Endothelial cell (in vitro differentiated cells): ENCODE measurements around the gene SV2B. TPM values are rescaled to one million over a fixed set of nuclear protein-coding genes. Genes with fewer than 3 reads are reported as not detected.
"Not testable (repeated sequence)": the region's sequence is repeated elsewhere in the genome, so short reads cannot be mapped to it uniquely, and the experiment has no call there.

Source experiments
- DNase-seq: peaks from one replicate; pipeline ENCODE4 v3.0.0; 2021; ENCODE audit warnings: low spot score
- H3K27ac Mint-ChIP-seq: one replicate; pipeline ENCODE4 v1.8.0; 2021; ENCODE audit warnings: mixed read lengths, inconsistent platforms; ENCODE audit not compliant: unreplicated experiment
- H3K27me3 Mint-ChIP-seq: one replicate; pipeline ENCODE4 v1.8.0; 2021; ENCODE audit warnings: mild to moderate bottlenecking, moderate library complexity, mixed read lengths, inconsistent platforms; ENCODE audit not compliant: unreplicated experiment
- H3K36me3 Mint-ChIP-seq: one replicate; pipeline ENCODE4 v1.8.0; 2021; ENCODE audit warnings: mild to moderate bottlenecking, low read depth, mixed read lengths, inconsistent platforms; ENCODE audit not compliant: unreplicated experiment
- H3K4me1 Mint-ChIP-seq: one replicate; pipeline ENCODE4 v1.8.0; 2021; ENCODE audit warnings: mild to moderate bottlenecking, mixed read lengths, inconsistent platforms; ENCODE audit not compliant: unreplicated experiment
- H3K4me3 Mint-ChIP-seq: one replicate; pipeline ENCODE4 v1.8.0; 2021; ENCODE audit warnings: mild to moderate bottlenecking, mixed read lengths, inconsistent platforms; ENCODE audit not compliant: unreplicated experiment
- H3K9me3 Mint-ChIP-seq: one replicate; pipeline ENCODE4 v1.8.0; 2021; ENCODE audit warnings: mixed read lengths, inconsistent platforms; ENCODE audit not compliant: unreplicated experiment
- total RNA-seq: library from RNA; stranded (reverse); fragmentation: NEBNext Ultra II Directional; extraction: Animal tissue kit (Norgen Biotek cat#: 25700); gene quantifications from one replicate; pipeline ENCODE4 v1.2.1, GENCODE V29; 2021; ENCODE audit not compliant: unreplicated experiment
- TF ChIP-seq, protein P1 (sequence below): fragments of 200-600 bp; sonication (generic); IDR thresholded peaks from one replicate; pipeline ENCODE4 v1.5.0; 2021; ENCODE audit warnings: antibody characterized with exemption; ENCODE audit not compliant: unreplicated experiment

The SV2B gene
- total RNA-seq, 1 donor from 2014 or later = 0.26 TPM

- TF ChIP-seq, protein P1, sequence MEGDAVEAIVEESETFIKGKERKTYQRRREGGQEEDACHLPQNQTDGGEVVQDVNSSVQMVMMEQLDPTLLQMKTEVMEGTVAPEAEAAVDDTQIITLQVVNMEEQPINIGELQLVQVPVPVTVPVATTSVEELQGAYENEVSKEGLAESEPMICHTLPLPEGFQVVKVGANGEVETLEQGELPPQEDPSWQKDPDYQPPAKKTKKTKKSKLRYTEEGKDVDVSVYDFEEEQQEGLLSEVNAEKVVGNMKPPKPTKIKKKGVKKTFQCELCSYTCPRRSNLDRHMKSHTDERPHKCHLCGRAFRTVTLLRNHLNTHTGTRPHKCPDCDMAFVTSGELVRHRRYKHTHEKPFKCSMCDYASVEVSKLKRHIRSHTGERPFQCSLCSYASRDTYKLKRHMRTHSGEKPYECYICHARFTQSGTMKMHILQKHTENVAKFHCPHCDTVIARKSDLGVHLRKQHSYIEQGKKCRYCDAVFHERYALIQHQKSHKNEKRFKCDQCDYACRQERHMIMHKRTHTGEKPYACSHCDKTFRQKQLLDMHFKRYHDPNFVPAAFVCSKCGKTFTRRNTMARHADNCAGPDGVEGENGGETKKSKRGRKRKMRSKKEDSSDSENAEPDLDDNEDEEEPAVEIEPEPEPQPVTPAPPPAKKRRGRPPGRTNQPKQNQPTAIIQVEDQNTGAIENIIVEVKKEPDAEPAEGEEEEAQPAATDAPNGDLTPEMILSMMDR = no peak
- no peaks in the 10 kb centered on the region for H3K36me3 Mint-ChIP-seq
- H3K4me1 Mint-ChIP-seq = no peaks in the 10 kb centered on the region
- H3K9me3 Mint-ChIP-seq = no peaks in the 10 kb centered on the region
- DNase-seq = no peak
- H3K27me3 Mint-ChIP-seq = peaks cover 1% of the 10 kb centered on the region
- no peak overlapping the region for H3K27ac Mint-ChIP-seq
- no peak overlapping the region for H3K4me3 Mint-ChIP-seq
Measured at GRCh38 chr15:91075739-91076138, 24.3 kb upstream of the SV2B start.

- H3K36me3 Mint-ChIP-seq = no peaks in the 10 kb centered on the region
- no peaks in the 10 kb centered on the region for H3K9me3 Mint-ChIP-seq
- no peaks in the 10 kb centered on the region for H3K4me1 Mint-ChIP-seq
- no peaks in the 10 kb centered on the region for H3K27me3 Mint-ChIP-seq
- no peak overlapping the region for H3K4me3 Mint-ChIP-seq
- DNase-seq = no peak
- H3K27ac Mint-ChIP-seq = no peak overlapping the region
- TF ChIP-seq, protein P1 = no peak
Measured at GRCh38 chr15:91077029-91077428, 23.0 kb upstream of the SV2B start.

DNA sequence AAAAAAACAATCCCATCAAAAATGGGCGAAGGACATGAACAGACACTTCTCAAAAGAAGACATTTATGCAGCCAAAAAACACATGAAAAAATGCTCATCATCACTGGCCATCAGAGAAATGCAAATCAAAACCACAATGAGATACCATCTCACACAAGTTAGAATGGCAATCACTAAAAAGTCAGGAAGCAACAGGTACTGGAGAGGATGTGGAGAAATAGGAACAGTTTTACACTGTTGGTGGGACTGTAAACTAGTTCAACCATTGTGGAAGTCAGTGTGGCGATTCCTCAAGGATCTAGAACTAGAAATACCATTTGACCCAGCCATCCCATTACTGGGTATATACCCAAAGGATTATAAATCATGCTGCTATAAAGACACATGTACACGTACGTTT lies 6.2 kb upstream of the SV2B start:
- not testable (repeated sequence) for H3K9me3 Mint-ChIP-seq, H3K27me3 Mint-ChIP-seq, H3K36me3 Mint-ChIP-seq, DNase-seq, H3K27ac Mint-ChIP-seq, H3K4me1 Mint-ChIP-seq, H3K4me3 Mint-ChIP-seq

DNA sequence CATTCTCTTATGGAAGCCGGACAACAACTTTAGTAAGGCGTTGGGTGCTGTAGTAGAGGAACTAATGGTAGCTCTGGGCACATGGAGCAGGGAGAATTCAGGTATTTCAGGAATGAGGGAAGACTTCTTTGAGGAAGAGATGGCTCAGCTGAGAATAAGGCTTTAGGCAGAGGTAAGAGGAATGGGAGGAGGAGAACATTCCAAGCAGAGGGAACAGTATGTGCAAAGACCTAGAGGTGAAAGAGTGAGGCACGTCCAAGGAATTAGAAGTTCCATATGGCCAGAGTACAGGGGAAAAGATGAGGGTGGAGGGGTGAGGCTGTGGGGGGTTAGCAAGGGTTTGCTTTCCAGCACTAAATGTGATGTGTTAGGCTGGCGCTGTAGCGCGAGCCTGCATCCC lies 1.6 kb upstream of the SV2B start:
- peaks cover 4% of the 10 kb centered on the region for H3K9me3 Mint-ChIP-seq
- no peak for DNase-seq
- TF ChIP-seq, protein P1 = no peak
- peaks cover 19% of the 10 kb centered on the region for H3K4me1 Mint-ChIP-seq
- H3K4me3 Mint-ChIP-seq = no peak overlapping the region
- H3K27me3 Mint-ChIP-seq = peaks cover 8% of the 10 kb centered on the region
- H3K27ac Mint-ChIP-seq = no peak overlapping the region
- peaks cover 4% of the 10 kb centered on the region for H3K36me3 Mint-ChIP-seq

GRCh38 chr15:91099616-91099994 lies 452 bp upstream of the SV2B start:
- peaks cover 8% of the 10 kb centered on the region for H3K27me3 Mint-ChIP-seq
- H3K4me3 Mint-ChIP-seq = peak overlapping the region; percentile 84
- DNase-seq = peak; percentile 26
- H3K9me3 Mint-ChIP-seq = no peaks in the 10 kb centered on the region
- TF ChIP-seq, protein P1 = no peak
- H3K27ac Mint-ChIP-seq = no peak overlapping the region
- peaks cover 4% of the 10 kb centered on the region for H3K36me3 Mint-ChIP-seq
- H3K4me1 Mint-ChIP-seq = peaks cover 19% of the 10 kb centered on the region
